Naive thymus-derived CD4-positive, alpha-beta T cell (primary cell): Measurements from ENCODE around the gene SPATA1. TPM values are rescaled to one million over a fixed set of nuclear protein-coding genes. Genes with fewer than 3 reads are reported as not detected.

Experiments used
- ATAC-seq: fragments of 150-1000 bp; cut with Tn5 transposase; 2 replicates; pipeline ENCODE4 v1.10.0; 2021; ENCODE audit warnings: mild to moderate bottlenecking, moderate library complexity
- CTCF ChIA-PET: fragments of 350-600 bp; sonication (Branson Sonifier 250); formaldehyde crosslinking; loops from one replicate; lab custom pipeline; 2021; ENCODE audit warnings: antibody characterized with exemption; lab: Charles Lee
- POLR2A ChIA-PET: fragments of 350-600 bp; sonication (Branson Sonifier 250); formaldehyde crosslinking; loops from one replicate; lab custom pipeline; 2021; ENCODE audit warnings: antibody characterized with exemption, inconsistent platforms; lab: Charles Lee
- DNase-seq, 9 donors: peaks; one replicate each; pipeline versions ENCODE4 v3.0.0 to v3.0.0-alpha.2; 2020 to 2022; ENCODE audit warnings: mixed read lengths in 1 of 9
- H3K27ac ChIP-seq: one replicate; pipeline ENCODE4 v1.7.0; 2013; ENCODE audit warnings: mild to moderate bottlenecking, low read depth, low read length, moderate library complexity
- H3K27me3 ChIP-seq, 2 donors: one replicate each; pipeline ENCODE4 v1.7.0; 2013; ENCODE audit warnings: low read length in 2 of 2, mild to moderate bottlenecking in 2 of 2, moderate library complexity in 2 of 2; ENCODE audit not compliant: control insufficient read depth in 2 of 2, insufficient read depth in 2 of 2
- H3K36me3 ChIP-seq, 3 experiments: 1 replicate in 2 of 3; 2 replicates in 1 of 3; pipeline ENCODE4 v1.7.0; 2013; ENCODE audit warnings: low read length in 3 of 3, mild to moderate bottlenecking in 3 of 3, moderate library complexity in 1 of 3; ENCODE audit not compliant: insufficient read depth in 3 of 3, control insufficient read depth in 2 of 3
- H3K4me1 ChIP-seq, 2 donors: one replicate each; pipeline ENCODE4 v1.7.0; 2013; ENCODE audit warnings: low read length in 2 of 2, mild to moderate bottlenecking in 2 of 2, moderate library complexity in 1 of 2; ENCODE audit not compliant: control insufficient read depth in 2 of 2, insufficient read depth in 2 of 2
- H3K4me3 ChIP-seq: 2 replicates; pipeline ENCODE4 v1.7.0; 2013; ENCODE audit warnings: mild to moderate bottlenecking, low read length
- H3K9me3 ChIP-seq, 3 experiments: 1 replicate in 2 of 3; 2 replicates in 1 of 3; pipeline ENCODE4 v1.7.0; 2013; ENCODE audit warnings: low read length in 3 of 3; ENCODE audit not compliant: control insufficient read depth in 2 of 3
- H3K27ac Mint-ChIP-seq, 9 donors: one replicate each; pipeline ENCODE4 v1.8.0; 2020 to 2022; ENCODE audit warnings: mixed read lengths in 9 of 9, mild to moderate bottlenecking in 8 of 9, moderate library complexity in 5 of 9, inconsistent platforms in 2 of 9
- H3K27me3 Mint-ChIP-seq, 5 donors: one replicate each; pipeline ENCODE4 v1.8.0; 2021 to 2022; ENCODE audit warnings: mixed read lengths in 5 of 5, mild to moderate bottlenecking in 1 of 5
- H3K36me3 Mint-ChIP-seq, 5 donors: one replicate each; pipeline ENCODE4 v1.8.0; 2020 to 2022; ENCODE audit warnings: mixed read lengths in 5 of 5, mild to moderate bottlenecking in 3 of 5, inconsistent platforms in 1 of 5
- H3K4me1 Mint-ChIP-seq, 7 donors: one replicate each; pipeline ENCODE4 v1.8.0; 2020 to 2022; ENCODE audit warnings: mixed read lengths in 7 of 7, mild to moderate bottlenecking in 3 of 7, inconsistent platforms in 1 of 7
- H3K4me3 Mint-ChIP-seq, 10 donors: one replicate each; pipeline ENCODE4 v1.8.0; 2020 to 2022; ENCODE audit warnings: mild to moderate bottlenecking in 10 of 10, mixed read lengths in 10 of 10, moderate library complexity in 6 of 10, inconsistent platforms in 2 of 10
- H3K9me3 Mint-ChIP-seq, 11 donors: one replicate each; pipeline ENCODE4 v1.8.0; 2020 to 2022; ENCODE audit warnings: mixed read lengths in 11 of 11, mild to moderate bottlenecking in 4 of 11, inconsistent platforms in 1 of 11, moderate library complexity in 1 of 11
- intact Hi-C, 2 donors: fragments of 100-400 bp; cut with micrococcal nuclease; formaldehyde crosslinking; loops; one replicate each; pipeline ENCODE4 v1.15.1; 2023
- polyA plus RNA-seq, 2 donors: library from polyadenylated mRNA; unstranded; fragments of 300-500 nt; fragmentation: Illumina TruSeq; gene quantifications; one replicate each; pipeline ENCODE4 v1.2.3, GENCODE V29; 2021
- total RNA-seq, 6 experiments: library from RNA in 5 of 6; stranded (reverse) in 5 of 6; gene quantifications; 1 replicate in 5 of 6; 2 replicates in 1 of 6; pipeline ENCODE4 v1.2.3 and lab custom pipeline; 2021 to 2026

The SPATA1 gene, protein sequence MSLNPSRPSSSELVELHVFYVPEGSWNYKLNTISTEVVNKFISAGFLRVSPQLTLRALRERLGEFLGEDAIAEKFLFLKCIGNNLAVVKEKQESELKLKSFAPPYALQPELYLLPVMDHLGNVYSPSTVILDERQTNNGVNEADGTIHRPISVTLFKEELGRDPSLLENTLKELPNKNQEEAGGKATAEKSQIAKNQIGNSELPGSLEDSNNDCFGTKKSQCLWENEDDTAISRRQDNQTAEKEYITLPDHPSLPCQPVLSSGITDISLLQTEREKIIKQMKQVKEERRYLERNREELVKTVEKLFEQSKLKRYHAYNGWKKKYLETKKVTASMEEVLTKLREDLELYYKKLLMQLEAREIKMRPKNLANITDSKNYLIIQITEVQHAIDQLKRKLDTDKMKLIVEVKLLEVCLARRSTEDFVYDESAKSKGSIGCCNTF
- 1 to 10 TPM in 4 of 5 experiments, not detected in 1; 1.7 to 3.6 (median 2.2) TPM for total RNA-seq
- polyA plus RNA-seq = not detected
- total RNA-seq (lab: John Stamatoyannopoulos, UW) = not detected

DNA sequence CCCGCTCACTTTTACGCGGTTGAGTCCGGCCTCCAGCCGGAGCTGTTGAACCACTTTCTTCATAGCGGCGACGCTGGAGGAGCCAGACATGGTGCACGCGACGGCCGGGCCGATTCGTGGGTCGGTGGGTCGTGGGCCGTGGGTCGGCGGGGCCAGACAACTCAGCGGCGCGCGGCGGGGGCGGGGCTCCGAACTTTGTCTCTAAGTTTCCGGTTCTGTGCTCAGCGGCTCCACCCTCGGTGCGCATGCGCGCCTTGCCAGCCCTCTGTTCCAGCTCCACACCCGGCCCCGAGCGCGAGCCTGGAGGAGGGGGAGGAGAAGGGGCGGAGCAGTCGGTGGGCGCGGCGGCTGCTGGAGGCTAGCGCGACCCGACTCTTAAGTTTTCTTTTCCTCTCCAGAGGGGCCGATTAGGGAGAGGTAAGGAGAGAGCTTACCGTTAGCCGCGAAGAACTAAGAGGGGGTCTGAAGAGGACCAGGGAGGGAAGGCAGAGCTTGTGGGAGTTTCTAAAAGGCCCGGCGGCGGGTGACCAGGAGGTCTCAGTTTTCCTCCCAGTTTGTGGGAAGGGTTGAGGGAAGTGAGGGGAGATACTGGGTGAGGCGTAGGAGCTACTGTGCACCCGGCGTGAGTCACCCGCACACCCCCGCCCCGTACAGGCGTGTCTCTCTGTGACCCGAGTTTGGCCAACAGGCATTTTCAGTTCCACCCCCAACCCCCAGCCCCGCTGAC lies at the start of gene SPATA1, which contains the start of gene GNG5:
Gene SPATA1, plus strand, starts transcription at position 385 of the 727 bp plus-strand sequence. CDS start 9,974 bp downstream, outside the sequence.
Gene GNG5, minus strand, starts transcription at position 580 of the 727 bp plus-strand sequence. Its CDS starts 490 bp downstream, at position 90.
- peak within 1 kb of the TSS; percentile 94 for H3K4me3 ChIP-seq
- ATAC-seq (peak; percentile 95), DNase-seq (peak; percentile 94 to 98 (median 96))
- CTCF ChIA-PET = interaction anchor here (0.6 to 1.1 kb wide), 8 partner anchors 26 to 1393 kb away, joined by 3 to 4 read pairs (median 4); partner anchors contain the start of genes CTBS and PRKACB
- Mint-ChIP-seq H3K9me3 (peaks cover 0 to 18% (median 0%) of the 10 kb centered on the region in 11 donors), H3K27ac (peak within 1 kb of the TSS; percentile 93 to 99 (median 96)), H3K4me1 (peaks cover 18 to 54% (median 50%) of the 10 kb centered on the region in 7 donors), H3K36me3 (peaks cover 3 to 26% (median 9%) of the 10 kb centered on the region in 5 donors), H3K27me3 (peaks cover 0 to 2% (median 0%) of the 10 kb centered on the region in 5 donors), H3K4me3 (peak within 1 kb of the TSS; percentile 94 to 100 (median 98))
- H3K27me3 ChIP-seq = no peaks in the 10 kb centered on the region
- peaks cover 15 to 27% of the 10 kb centered on the region in 2 donors for H3K4me1 ChIP-seq
- intact Hi-C loops = loop anchor here (1.0 to 10.0 kb wide), 22 partner anchors 15 to 771 kb away; partner anchors contain the start of genes BCL10 (in 2 of the 2), CTBS (in 2 of the 2), PRKACB (in 2 of the 2) and RPF1 (in 2 of the 2)
- no peaks in the 10 kb centered on the region for H3K9me3 ChIP-seq
- POLR2A ChIA-PET = interaction anchor here (0.7 to 5.6 kb wide), 13 partner anchors 9 to 439 kb away, joined by 3 to 60 read pairs (median 4); partner anchors contain the start of genes CTBS, PRKACB and RPF1
- H3K36me3 ChIP-seq = no peaks in the 10 kb centered on the region
- peak within 1 kb of the TSS; percentile 76 for H3K27ac ChIP-seq

DNA sequence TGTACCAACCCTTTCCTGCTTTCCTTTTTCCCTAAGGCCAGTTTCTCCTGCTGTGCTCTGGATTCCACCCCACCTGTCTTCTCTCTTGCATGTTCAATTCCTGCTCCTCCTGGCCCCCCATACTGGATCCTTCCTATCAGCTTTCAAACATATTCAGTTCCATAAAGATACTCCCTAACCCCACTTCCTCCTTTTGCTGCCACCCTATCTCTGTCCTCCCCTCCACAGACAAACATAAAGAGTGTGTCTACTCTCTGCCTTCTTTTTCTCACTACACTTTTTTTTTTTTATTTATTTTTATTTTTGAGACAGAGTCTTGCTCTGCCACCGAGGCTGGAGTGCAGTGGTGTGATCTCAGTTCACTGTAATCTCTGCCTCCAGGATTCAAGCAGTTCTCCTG lies 44.1 kb upstream of the SPATA1 start:
- H3K27ac ChIP-seq = no peak overlapping the region
- Mint-ChIP-seq H3K4me1 (peaks cover 0 to 2% (median 0%) of the 10 kb centered on the region in 7 donors), H3K9me3 (no peaks in the 10 kb centered on the region), H3K27me3 (peaks cover 24 to 46% (median 39%) of the 10 kb centered on the region in 5 donors), H3K27ac (no peak overlapping the region), H3K4me3 (no peak overlapping the region), H3K36me3 (no peaks in the 10 kb centered on the region)
- peaks cover 0 to 1% of the 10 kb centered on the region in 2 donors for H3K27me3 ChIP-seq
- CTCF ChIA-PET = no interaction called here
- H3K9me3 ChIP-seq = no peaks in the 10 kb centered on the region
- ATAC-seq (no peak), DNase-seq (no peak)
- no peak overlapping the region for H3K4me3 ChIP-seq
- POLR2A ChIA-PET = no interaction called here
- intact Hi-C loops = no loop called here
- no peaks in the 10 kb centered on the region for H3K4me1 ChIP-seq
- no peaks in the 10 kb centered on the region for H3K36me3 ChIP-seq

DNA sequence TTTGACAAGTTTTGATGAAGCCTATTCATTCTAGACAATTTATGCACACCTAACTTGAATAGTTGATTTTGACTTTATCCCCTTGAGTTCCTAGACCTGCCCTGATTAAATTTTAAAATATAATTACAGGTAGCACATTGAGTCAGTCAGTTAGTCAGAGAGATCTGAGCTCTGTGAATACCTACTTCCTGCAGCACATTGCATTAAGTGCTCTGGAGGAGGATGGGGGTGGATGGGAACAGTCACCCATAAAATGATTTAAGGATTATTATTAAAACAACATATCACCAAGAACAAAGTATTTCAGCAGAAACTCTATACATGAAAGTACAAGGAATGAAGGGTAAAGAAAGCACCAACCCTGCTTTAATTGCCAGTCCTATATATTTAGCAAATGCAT lies 38.9 kb upstream of the SPATA1 start:
- Histone ChIP-seq H3K9me3 (no peaks in the 10 kb centered on the region), H3K36me3 (no peaks in the 10 kb centered on the region), H3K27ac (no peak overlapping the region), H3K4me1 (no peaks in the 10 kb centered on the region), H3K27me3 (peaks cover 3 to 5% of the 10 kb centered on the region in 2 donors), H3K4me3 (no peak overlapping the region)
- ChIA-PET POLR2A (no interaction called here), CTCF (no interaction called here)
- no peak for DNase-seq
- H3K4me3 Mint-ChIP-seq = no peak overlapping the region
- H3K36me3 Mint-ChIP-seq = peaks cover 0 to 4% (median 0%) of the 10 kb centered on the region in 5 donors
- H3K27me3 Mint-ChIP-seq = peaks cover 61 to 76% (median 73%) of the 10 kb centered on the region in 5 donors
- intact Hi-C loops = no loop called here
- H3K9me3 Mint-ChIP-seq = peaks cover 0 to 1% (median 0%) of the 10 kb centered on the region in 11 donors
- H3K4me1 Mint-ChIP-seq = no peaks in the 10 kb centered on the region
- no peak for ATAC-seq
- no peak overlapping the region for H3K27ac Mint-ChIP-seq

DNA sequence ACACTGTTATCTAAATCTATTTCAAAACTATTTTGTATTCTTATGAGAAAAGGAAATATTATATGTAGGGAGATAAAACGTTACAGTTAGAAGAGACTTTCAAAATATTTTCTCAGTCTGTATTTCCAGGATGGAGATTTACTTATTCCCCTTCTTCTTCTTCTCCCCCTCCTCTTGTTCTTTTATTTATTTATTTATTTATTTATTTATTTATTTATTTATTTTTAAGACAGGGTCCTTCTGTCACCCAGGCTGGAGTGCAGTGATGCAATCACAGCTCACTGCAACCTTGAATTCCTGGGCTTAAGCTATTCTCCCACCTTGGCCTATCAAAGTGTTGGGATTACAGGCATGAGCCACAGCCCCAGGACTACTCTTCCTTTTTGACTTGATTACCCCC lies 30.0 kb upstream of the SPATA1 start:
- POLR2A ChIA-PET = no interaction called here
- intact Hi-C loops = no loop called here

DNA sequence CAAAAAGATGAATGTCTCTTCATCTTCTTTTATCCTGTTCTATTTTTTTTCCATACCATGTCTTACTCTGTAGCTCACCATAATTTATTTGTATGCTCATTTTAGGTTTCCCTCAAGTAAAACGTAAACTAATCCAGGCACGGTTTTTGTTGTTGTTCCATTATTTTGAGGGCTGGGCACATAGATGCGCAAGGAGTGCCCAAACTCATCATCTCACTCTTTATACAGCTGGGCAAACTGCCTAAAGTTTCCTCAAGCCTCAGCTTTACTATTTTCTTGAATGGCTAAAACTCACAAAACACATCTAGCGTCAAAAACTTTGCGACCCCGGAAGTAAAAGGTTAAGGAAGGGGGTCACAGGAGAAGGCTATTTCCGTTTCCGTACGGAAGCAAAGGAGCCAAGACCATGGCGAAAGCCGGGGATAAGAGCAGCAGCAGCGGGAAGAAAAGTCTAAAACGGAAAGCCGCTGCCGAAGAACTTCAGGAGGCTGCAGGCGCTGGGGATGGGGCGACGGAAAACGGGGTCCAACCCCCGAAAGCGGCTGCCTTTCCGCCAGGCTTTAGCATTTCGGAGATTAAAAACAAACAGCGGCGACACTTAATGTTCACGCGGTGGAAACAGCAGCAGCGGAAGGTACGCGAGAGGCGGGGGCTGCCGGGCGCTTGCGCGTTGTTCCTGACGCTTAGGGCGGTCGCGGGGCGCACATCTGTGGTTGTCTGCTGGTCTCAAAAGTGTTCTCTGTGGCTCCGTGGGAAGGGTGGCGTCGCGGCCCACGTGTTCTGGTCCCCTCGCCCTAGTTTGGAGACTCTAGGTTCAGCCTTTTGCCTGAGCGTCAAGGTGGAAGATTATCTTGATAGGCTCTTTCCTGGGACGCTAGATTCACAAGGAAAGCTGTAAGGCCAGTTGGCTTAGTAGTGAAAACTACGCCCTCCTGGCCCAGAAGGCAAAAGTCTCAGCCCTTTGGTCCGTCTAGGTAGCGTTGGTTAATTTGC lies 27.0 kb upstream of the SPATA1 start, which contains the start of gene RPF1:
Gene RPF1, plus strand, starts transcription at position 391 of the 993 bp plus-strand sequence. Its CDS starts 16 bp downstream, at position 407.
- Mint-ChIP-seq H3K27ac (peak within 1 kb of the TSS; percentile 98 to 100 (median 99)), H3K27me3 (peaks cover 21 to 35% (median 26%) of the 10 kb centered on the region in 5 donors), H3K4me3 (peak within 1 kb of the TSS; percentile 88 to 100 (median 98)), H3K9me3 (peaks cover 3 to 23% (median 7%) of the 10 kb centered on the region in 11 donors), H3K36me3 (peaks cover 12 to 36% (median 29%) of the 10 kb centered on the region in 5 donors), H3K4me1 (peaks cover 29 to 60% (median 49%) of the 10 kb centered on the region in 7 donors)
- peak within 1 kb of the TSS; percentile 72 for H3K4me3 ChIP-seq
- DNase-seq (peak; percentile 61 to 88 (median 83)), ATAC-seq (peak; percentile 97)
- no peaks in the 10 kb centered on the region for H3K9me3 ChIP-seq
- H3K4me1 ChIP-seq = peaks cover 22 to 28% of the 10 kb centered on the region in 2 donors
- CTCF ChIA-PET = interaction anchor here (1.0 to 1.5 kb wide), 2 partner anchors 42 to 141 kb away, joined by 3 to 5 read pairs; no protein-coding TSS in a partner anchor
- POLR2A ChIA-PET = interaction anchor here (0.5 to 5.0 kb wide), 23 partner anchors 9 to 1229 kb away, joined by 3 to 60 read pairs (median 4); partner anchors contain the start of genes CTBS, GNG5, PRKACB and SPATA1
- peak within 1 kb of the TSS; percentile 80 for H3K27ac ChIP-seq
- H3K27me3 ChIP-seq = peaks cover 0 to 7% of the 10 kb centered on the region in 2 donors
- H3K36me3 ChIP-seq = peaks cover 0 to 6% (median 0%) of the 10 kb centered on the region in 3 experiments
- intact Hi-C loops = loop anchor here (1.0 to 2.0 kb wide), 12 partner anchors 27 to 797 kb away; partner anchors contain the start of genes BCL10 (in 2 of the 2), GNG5 (in 2 of the 2), PRKACB (in 2 of the 2) and SPATA1 (in 2 of the 2)

More for the DNA sequence above, 30.0 kb upstream of the SPATA1 start:
- peaks cover 2 to 22% (median 17%) of the 10 kb centered on the region in 5 donors for H3K36me3 Mint-ChIP-seq
- DNase-seq (no peak), ATAC-seq (no peak)
- no peak overlapping the region for H3K27ac ChIP-seq
- H3K27ac Mint-ChIP-seq = no peak overlapping the region
- H3K4me1 Mint-ChIP-seq = peaks cover 11 to 33% (median 22%) of the 10 kb centered on the region in 7 donors
- CTCF ChIA-PET = no interaction called here
- H3K27me3 Mint-ChIP-seq = peaks cover 39 to 63% (median 52%) of the 10 kb centered on the region in 5 donors
- no peak overlapping the region for H3K4me3 Mint-ChIP-seq
- peaks cover 0 to 2% (median 0%) of the 10 kb centered on the region in 3 experiments for H3K36me3 ChIP-seq
- no peaks in the 10 kb centered on the region for H3K9me3 ChIP-seq
- H3K9me3 Mint-ChIP-seq = peaks cover 3 to 23% (median 7%) of the 10 kb centered on the region in 11 donors
- H3K27me3 ChIP-seq = peaks cover 0 to 7% of the 10 kb centered on the region in 2 donors
- peaks cover 14 to 18% of the 10 kb centered on the region in 2 donors for H3K4me1 ChIP-seq
- no peak overlapping the region for H3K4me3 ChIP-seq
